ENCODE data around the gene ZNF541.

ZNF541 gene

DNA sequence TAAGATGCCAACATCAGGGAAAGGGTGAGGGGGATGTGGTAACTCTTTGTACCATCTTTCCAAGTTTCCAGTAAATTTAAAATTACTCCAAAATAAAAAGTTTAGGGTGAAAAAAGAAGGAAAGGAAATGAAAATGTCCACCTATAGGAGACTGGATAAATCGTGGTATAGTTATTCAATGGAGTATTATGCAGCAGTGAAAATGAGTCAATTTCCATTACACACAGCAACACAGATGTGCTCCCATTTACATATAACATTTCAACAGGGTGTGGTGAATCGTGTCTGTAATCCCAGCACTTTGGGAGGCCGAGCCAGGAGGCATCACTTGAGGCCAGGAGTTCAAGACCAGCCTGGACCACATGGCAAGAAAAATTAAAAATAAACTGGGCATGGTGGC lies 7.4 kb upstream of the ZNF541 start:
- Histone ChIP-seq H3K27me3 (replicated peaks; ENCODE audit: control insufficient read depth, insufficient read depth, low read length) (no peaks in the 10 kb centered on the region), H3K36me3 (ENCODE audit: control insufficient read depth, insufficient read depth, low read length) (no peaks in the 10 kb centered on the region), H3K4me3 (replicated peaks; ENCODE audit: low read depth, low read length) (no peak overlapping the region)
- no peak for TF ChIP-seq CTCF (IDR thresholded peaks at IDR 0.05; ENCODE audit: insufficient read depth, low read length, poor library complexity, severe bottlenecking)
- no peak for DNase-seq (ENCODE audit: extremely low read depth, insufficient read length)

- no peak for TF ChIP-seq CTCF (IDR thresholded peaks at IDR 0.05; ENCODE audit: insufficient read depth, low read length, poor library complexity, severe bottlenecking)
- H3K27me3 ChIP-seq (replicated peaks; ENCODE audit: control insufficient read depth, insufficient read depth, low read length): no peaks in the 10 kb centered on the region; the same call in 1 of the 2 replicates
- no peaks in the 10 kb centered on the region for H3K36me3 ChIP-seq (ENCODE audit: control insufficient read depth, insufficient read depth, low read length)
- no peak for DNase-seq (ENCODE audit: extremely low read depth, insufficient read length)
- no peak overlapping the region for H3K4me3 ChIP-seq (replicated peaks; ENCODE audit: low read depth, low read length)
Measured at GRCh38 chr19:47572635-47573034, 313 bp downstream of the ZNF541 start.

- Histone ChIP-seq H3K4me3 (replicated peaks; ENCODE audit: low read depth, low read length) (no peak overlapping the region), H3K36me3 (ENCODE audit: control insufficient read depth, insufficient read depth, low read length) (no peaks in the 10 kb centered on the region), H3K27me3 (replicated peaks; ENCODE audit: control insufficient read depth, insufficient read depth, low read length) (no peaks in the 10 kb centered on the region; the same call in 1 of the 2 replicates)
- TF ChIP-seq CTCF (IDR thresholded peaks at IDR 0.05; ENCODE audit: insufficient read depth, low read length, poor library complexity, severe bottlenecking): no peak
- no peak for DNase-seq (ENCODE audit: extremely low read depth, insufficient read length)
Measured at GRCh38 chr19:47569331-47569730, 3.6 kb downstream of the ZNF541 start.

DNA sequence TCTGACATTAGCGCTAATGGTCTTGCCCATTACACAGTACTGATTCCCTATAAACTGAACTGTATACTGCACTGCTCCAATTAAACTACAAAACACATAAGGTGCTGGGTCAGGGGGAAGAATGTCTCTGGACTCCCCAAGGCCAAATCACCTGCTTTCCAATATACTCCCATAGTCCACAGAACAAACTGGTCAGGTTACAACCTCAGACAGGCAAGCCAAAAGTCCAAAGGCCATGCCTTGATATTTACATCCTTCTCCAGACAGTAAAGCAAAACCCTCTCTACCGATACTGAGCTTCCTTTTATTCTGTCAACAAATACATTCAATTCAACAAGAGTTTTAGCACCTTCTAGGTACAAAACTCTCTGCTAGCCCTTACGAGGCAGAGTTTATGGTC lies 8.9 kb downstream of the ZNF541 start:
- no peak for DNase-seq (ENCODE audit: extremely low read depth, insufficient read length)
- H3K36me3 ChIP-seq (ENCODE audit: control insufficient read depth, insufficient read depth, low read length): no peaks in the 10 kb centered on the region
- H3K27me3 ChIP-seq (replicated peaks; ENCODE audit: control insufficient read depth, insufficient read depth, low read length): peaks cover 2% of the 10 kb centered on the region; the same call in 1 of the 2 replicates
- TF ChIP-seq CTCF (IDR thresholded peaks at IDR 0.05; ENCODE audit: insufficient read depth, low read length, poor library complexity, severe bottlenecking): no peak
- H3K4me3 ChIP-seq (replicated peaks; ENCODE audit: low read depth, low read length): no peak overlapping the region

DNA sequence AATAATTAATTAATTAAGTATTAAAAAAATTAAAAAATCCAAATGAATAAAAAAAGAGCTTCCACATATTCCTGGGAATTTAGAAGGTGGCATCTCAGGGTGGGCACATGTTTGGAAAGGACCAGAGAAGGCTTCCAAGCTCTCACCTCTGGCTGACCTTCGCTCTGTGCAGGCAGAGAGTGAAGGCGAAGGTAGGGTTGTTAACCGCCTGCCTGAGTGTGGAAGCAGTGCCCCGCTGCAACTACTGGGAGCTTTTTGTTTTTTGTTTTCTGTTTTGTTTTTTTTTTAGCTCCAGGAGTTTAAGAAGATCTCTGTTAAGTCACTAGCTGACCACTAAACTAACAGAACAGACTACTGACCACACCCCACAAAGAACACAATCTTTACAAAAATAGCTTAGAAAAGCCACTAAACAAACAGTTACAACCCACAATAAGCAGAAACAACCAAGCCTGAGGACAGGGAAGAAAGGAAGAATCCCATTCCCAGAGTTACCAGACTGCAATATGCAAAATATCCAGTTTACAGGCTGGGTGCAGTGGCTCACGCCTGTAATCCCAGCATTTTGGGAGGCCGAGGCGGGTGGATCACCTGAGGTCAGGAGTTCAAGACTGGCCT lies 11.4 kb downstream of the ZNF541 start:
- Histone ChIP-seq H3K27me3 (replicated peaks; ENCODE audit: control insufficient read depth, insufficient read depth, low read length) (peaks cover 2% of the 10 kb centered on the region; the same call in 1 of the 2 replicates), H3K36me3 (ENCODE audit: control insufficient read depth, insufficient read depth, low read length) (no peaks in the 10 kb centered on the region), H3K4me3 (replicated peaks; ENCODE audit: low read depth, low read length) (no peak overlapping the region)
- DNase-seq (ENCODE audit: extremely low read depth, insufficient read length): no peak
- TF ChIP-seq CTCF (IDR thresholded peaks at IDR 0.05; ENCODE audit: insufficient read depth, low read length, poor library complexity, severe bottlenecking): no peak

- Histone ChIP-seq H3K36me3 (ENCODE audit: control insufficient read depth, insufficient read depth, low read length) (no peaks in the 10 kb centered on the region), H3K4me3 (replicated peaks; ENCODE audit: low read depth, low read length) (no peak overlapping the region), H3K27me3 (replicated peaks; ENCODE audit: control insufficient read depth, insufficient read depth, low read length) (peaks cover 2% of the 10 kb centered on the region; the same call in 1 of the 2 replicates)
- TF ChIP-seq CTCF (IDR thresholded peaks at IDR 0.05; ENCODE audit: insufficient read depth, low read length, poor library complexity, severe bottlenecking): no peak
- DNase-seq (ENCODE audit: extremely low read depth, insufficient read length): no peak
Measured at GRCh38 chr19:47560999-47561398, 11.9 kb downstream of the ZNF541 start.

Measured in GM06990 (cell line).